ENCODE measurements around the gene LETM1. TPM values are rescaled to one million over a fixed set of nuclear protein-coding genes. Genes with fewer than 3 reads are reported as not detected.

Gene LETM1
- total and polyA plus RNA-seq, 2 of the 8 experiments (the other 6 are each of a cell fraction or from before 2014, with no cell fraction given) = 19.8 to 50.1 TPM

DNA sequence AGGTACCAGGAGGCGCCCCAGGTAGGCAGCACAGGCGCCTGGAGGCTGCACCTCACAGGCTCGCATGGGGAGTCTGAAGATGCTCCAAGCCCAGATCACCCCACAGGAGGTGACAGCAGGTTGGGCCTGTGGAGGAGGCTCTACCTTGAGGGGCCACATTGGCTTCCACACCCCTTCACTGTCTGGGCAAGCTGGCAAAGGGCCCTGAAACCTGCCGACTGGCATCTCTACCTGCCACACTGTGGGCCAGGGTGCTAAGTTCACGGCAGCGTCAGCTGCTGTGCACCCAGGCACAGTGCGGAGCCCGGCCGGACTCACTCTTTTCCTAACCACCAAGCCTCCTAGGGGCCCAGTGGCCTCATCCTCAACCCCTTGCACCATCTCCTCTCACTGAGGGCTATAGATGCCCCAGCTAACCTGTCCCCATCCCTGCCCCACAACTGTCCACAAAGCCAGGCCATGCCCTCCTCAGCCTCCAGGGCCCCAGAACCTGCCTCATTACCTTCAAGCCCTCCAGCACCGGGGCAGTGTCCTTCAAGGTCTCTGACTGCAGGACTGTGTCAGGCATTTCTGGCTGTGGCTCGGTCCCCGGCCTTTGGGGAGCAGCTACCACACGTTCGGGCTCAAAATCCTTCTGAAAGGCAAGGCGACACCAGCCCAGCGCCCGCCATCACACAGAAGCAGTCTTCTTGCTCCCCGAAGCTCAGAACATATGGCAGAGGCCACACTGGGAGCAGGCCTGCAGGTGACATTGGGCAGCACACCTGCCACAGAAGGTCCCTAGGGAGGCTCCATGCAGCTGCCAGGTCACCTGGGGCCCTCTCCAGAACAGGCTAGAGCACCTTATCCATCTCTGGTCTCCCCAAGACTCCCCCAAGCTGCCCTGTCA is 34.0 kb downstream of the LETM1 start (continued):
- TF ChIP-seq NANOG (IDR thresholded peaks at IDR 0.05; ENCODE audit: insufficient read depth, low read depth, low read length, poor library complexity, severe bottlenecking) (no peak), CHD2 (IDR thresholded peaks at IDR 0.05; ENCODE audit: low read length) (no peak), SIN3A (conservative IDR thresholded peaks at IDR 0.05 in 1 of 2, IDR thresholded peaks at IDR 0.05 in 1 of 2; ENCODE audit: low read depth in 1 of 2, low read length in 2 of 2) (no peak), YY1 (IDR thresholded peaks at IDR 0.05; ENCODE audit: low read depth, low read length) (no peak), SP4 (IDR thresholded peaks at IDR 0.05; ENCODE audit: low read length) (no peak), BRCA1 (IDR thresholded peaks at IDR 0.05; ENCODE audit: low read depth, low read length) (no peak), ASH2L (IDR thresholded peaks at IDR 0.05; ENCODE audit: low read length) (no peak), RNF2 (IDR thresholded peaks at IDR 0.05; ENCODE audit: borderline replicate concordance, low read depth, low read length, missing control alignments, poor library complexity, severe bottlenecking) (no peak), SP1 (IDR thresholded peaks at IDR 0.05; ENCODE audit: low read depth, low read length) (no peak), KDM4A (IDR thresholded peaks at IDR 0.05; ENCODE audit: low read depth, low read length, severe bottlenecking) (no peak)
